Coronary artery (tissue), 2 donors: ENCODE measurements around the gene TNRC6B.

Source experiments
- DNase-seq: peaks from one replicate; pipeline ENCODE4 v3.0.0-alpha.2; 2017; ENCODE audit warnings: low spot score
- H3K27ac ChIP-seq, 2 donors: fragments of 200-600 bp; sonication (generic); one replicate each; pipeline ENCODE4 v1.5.1; 2016 to 2019
- H3K4me3 ChIP-seq: fragments of 200-600 bp; sonication (generic); 2 replicates; pipeline ENCODE4 v1.5.1; 2016; ENCODE audit warnings: mild to moderate bottlenecking, moderate library complexity
- CTCF ChIP-seq: fragments of 200-600 bp; sonication (generic); IDR thresholded peaks from one replicate; pipeline ENCODE4 v1.5.1; 2019; ENCODE audit warnings: antibody characterized with exemption

The TNRC6B gene

GRCh38 chr22:40240686-40241085 is 63.0 kb downstream of the TNRC6B start:
- H3K4me3 ChIP-seq, result no peak overlapping the region
- H3K27ac ChIP-seq, result no peak overlapping the region
- no peak for DNase-seq
- no peak for TF ChIP-seq CTCF

GRCh38 chr22:40241200-40241763 is 63.6 kb downstream of the TNRC6B start:
- no peak overlapping the region for H3K4me3 ChIP-seq
- no peak for TF ChIP-seq CTCF
- no peak overlapping the region for H3K27ac ChIP-seq
- no peak for DNase-seq

- DNase-seq, result no peak
- H3K27ac ChIP-seq, result no peak overlapping the region
- no peak overlapping the region for H3K4me3 ChIP-seq
- TF ChIP-seq CTCF, result no peak
These were observed 66.2 kb downstream of the TNRC6B start for GRCh38 chr22:40243891-40244290.

GRCh38 chr22:40244586-40244985 is 66.9 kb downstream of the TNRC6B start:
- no peak overlapping the region for H3K4me3 ChIP-seq
- H3K27ac ChIP-seq, result no peak overlapping the region
- TF ChIP-seq CTCF, result no peak
- no peak for DNase-seq

GRCh38 chr22:40247976-40248375 is 70.3 kb downstream of the TNRC6B start:
- DNase-seq, result no peak
- no peak for TF ChIP-seq CTCF
- no peak overlapping the region for H3K4me3 ChIP-seq
- no peak overlapping the region for H3K27ac ChIP-seq

GRCh38 chr22:40249286-40249685 is 71.6 kb downstream of the TNRC6B start:
- no peak for TF ChIP-seq CTCF
- no peak overlapping the region for H3K27ac ChIP-seq
- no peak for DNase-seq
- no peak overlapping the region for H3K4me3 ChIP-seq

GRCh38 chr22:40250608-40251007 is 72.9 kb downstream of the TNRC6B start:
- no peak for DNase-seq
- TF ChIP-seq CTCF, result no peak
- Histone ChIP-seq H3K4me3 (no peak overlapping the region), H3K27ac (no peak overlapping the region)
